A549 treated with DMSO at 1 μM for 4 hours (cell line): ENCODE data around the gene YLPM1. TPM values are rescaled to one million over a fixed set of nuclear protein-coding genes. Genes with fewer than 3 reads are reported as not detected.

ENCODE experiments used
- total RNA-seq: library from RNA; stranded (reverse); fragments of 200-300 nt; extraction: Qiagen RNA extraction; gene quantifications from 5 replicates; pipeline ENCODE4 v1.2.3, GENCODE V29; 2022; ENCODE audit warnings: low read depth

Gene YLPM1
- total RNA-seq = 41.6 to 44.2 TPM (median 43.4 TPM) in 5 replicates

GRCh38 chr14:74762917-74763802 lies at the start of gene YLPM1:
YLPM1 (plus strand) TSS chr14:74763316; CDS start chr14:74763490, 174 bp downstream.

GRCh38 chr14:74875941-74876913 lies 113.1 kb downstream of the YLPM1 start, which contains the start of gene PROX2:
PROX2 (minus strand) TSS chr14:74876145; CDS start chr14:74863834, 12,311 bp downstream.

GRCh38 chr14:74881431-74882102 lies 118.5 kb downstream of the YLPM1 start, which contains the start of gene DLST:
DLST (plus strand) TSS chr14:74881916; CDS start chr14:74881954, 38 bp downstream.

Other genes with a start within 250 kb of the YLPM1 start
- 10.9 to 15.9 TPM (median 12.1 TPM) in 5 replicates for gene LTBP2, start 151.1 kb upstream of the YLPM1 start, total RNA-seq
- 26.5 to 32.8 TPM (median 28.5 TPM) in 5 replicates for gene AREL1, start 50.2 kb upstream of the YLPM1 start, total RNA-seq
- gene FCF1, start 50.2 kb upstream of the YLPM1 start, total RNA-seq = 49.9 to 67.2 TPM (median 58.9 TPM) in 5 replicates
- gene PROX2, start 112.8 kb downstream of the YLPM1 start, total RNA-seq = not detected in 5 replicates
- gene DLST, start 118.6 kb downstream of the YLPM1 start, total RNA-seq = 91.1 to 99.9 TPM (median 96.7 TPM) in 5 replicates
- 0.33 to 0.92 TPM (median 0.52 TPM) in 5 replicates for gene RPS6KL1, start 159.9 kb downstream of the YLPM1 start, total RNA-seq
- gene PGF, start 192.3 kb downstream of the YLPM1 start, total RNA-seq = 2.3 to 3.9 TPM (median 3.5 TPM) in 5 replicates
- gene EIF2B2, start 239.6 kb downstream of the YLPM1 start, total RNA-seq = 77.5 to 83.7 TPM (median 78.2 TPM) in 5 replicates